Stomach (tissue), 4 donors: ENCODE results near the gene SLC1A2.

Experiments used
- CTCF ChIP-seq, 7 experiments: fragments of 450-650 bp in 4 of 7; fragments of 200-600 bp in 3 of 7; sonication (generic) in 3 of 7; IDR thresholded peaks; one replicate each; pipeline ENCODE4 v1.5.1; 2016 to 2019; ENCODE audit warnings: antibody characterized with exemption in 7 of 7, control low read depth in 2 of 7, mild to moderate bottlenecking in 1 of 7
- POLR2A ChIP-seq, 4 donors: fragments of 450-650 bp; IDR thresholded peaks; one replicate each; pipeline ENCODE4 v1.6.1; 2016; ENCODE audit warnings: antibody characterized with exemption in 4 of 4, control low read depth in 2 of 4, mild to moderate bottlenecking in 1 of 4, moderate library complexity in 1 of 4

DNA sequence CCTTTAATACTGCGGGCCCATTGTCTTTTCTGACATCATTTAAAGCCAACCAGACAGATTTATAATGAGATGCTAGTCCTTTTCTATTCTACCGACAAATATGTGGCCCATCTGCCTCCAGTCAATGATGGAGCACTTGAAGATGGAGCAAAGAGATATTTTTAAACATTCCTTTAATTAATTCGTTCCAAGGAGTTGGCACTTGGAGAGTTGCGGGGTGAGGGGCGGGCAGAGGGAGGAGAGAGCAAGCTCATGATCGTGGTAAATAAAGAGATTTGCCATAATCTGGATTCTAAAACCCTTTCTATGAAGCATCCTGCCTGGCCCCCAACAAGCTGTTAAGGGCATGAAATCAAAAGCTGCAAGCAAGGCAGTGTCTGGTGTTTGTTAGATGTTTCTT is 5.0 kb downstream of the SLC1A2 start:
- TF ChIP-seq POLR2A (IDR thresholded peaks at IDR 0.05) (no peak), CTCF (IDR thresholded peaks at IDR 0.05) (no peak)
